B cell (primary cell): ENCODE results near the gene HOXB4. TPM values are rescaled to one million over a fixed set of nuclear protein-coding genes. Genes with fewer than 3 reads are reported as not detected.

Experiments
- ATAC-seq: fragments of 200-7000 bp; cut with Tn5 transposase; one replicate; pipeline ENCODE4 v1.10.0; 2021; ENCODE audit warnings: low read depth, mild to moderate bottlenecking, moderate number of reproducible peaks, moderate library complexity
- CTCF ChIA-PET: fragments of 350-600 bp; sonication (Branson Sonifier 250); formaldehyde crosslinking; loops from one replicate; lab custom pipeline; 2021; ENCODE audit warnings: antibody characterized with exemption, inconsistent platforms; lab: Charles Lee
- POLR2A ChIA-PET: fragments of 350-600 bp; sonication (Branson Sonifier 250); formaldehyde crosslinking; loops from one replicate; lab custom pipeline; 2021; ENCODE audit warnings: antibody characterized with exemption; lab: Charles Lee
- DNase-seq: peaks from one replicate; pipeline ENCODE4 v3.0.0; 2013
- H2AFZ ChIP-seq: 2 replicates; pipeline ENCODE4 v1.6.1; 2012; ENCODE audit warnings: mild to moderate bottlenecking, low read depth, low read length; ENCODE audit not compliant: insufficient read depth, poor library complexity, severe bottlenecking
- H3K27ac ChIP-seq, 2 donors: 1 replicate in 1 of 2; 2 replicates in 1 of 2; pipeline ENCODE4 v1.5.1; 2012 to 2013; ENCODE audit warnings: low read length in 2 of 2, mild to moderate bottlenecking in 2 of 2, moderate library complexity in 1 of 2
- H3K27me3 ChIP-seq, 4 experiments: fragments of 200-600 bp in 1 of 4; sonication (generic) in 1 of 4; replicated peaks in 1 of 4; 1 replicate in 2 of 4; 2 replicates in 2 of 4; pipeline versions ENCODE4 v1.6.1 to v1.7.0; 2013 to 2016; ENCODE audit warnings: low read length in 3 of 4, mild to moderate bottlenecking in 2 of 4, mixed read lengths in 1 of 4, moderate library complexity in 1 of 4; ENCODE audit not compliant: insufficient read depth in 4 of 4, control insufficient read depth in 3 of 4; ENCODE audit errors: control extremely low read depth in 1 of 4
- H3K36me3 ChIP-seq, 2 experiments: replicated peaks in 1 of 2; 1 replicate in 1 of 2; 2 replicates in 1 of 2; pipeline versions ENCODE4 v1.6.1 to v1.7.1; 2013; ENCODE audit warnings: low read length in 1 of 2; ENCODE audit not compliant: insufficient read depth in 2 of 2, control insufficient read depth in 1 of 2; ENCODE audit errors: control extremely low read depth in 1 of 2, extremely low read depth in 1 of 2
- H3K4me1 ChIP-seq, 2 donors: fragments of 200-600 bp in 1 of 2; sonication (generic) in 1 of 2; 1 replicate in 1 of 2; 2 replicates in 1 of 2; pipeline versions ENCODE4 v1.5.1 to v1.6.1; 2013 to 2017; ENCODE audit warnings: low read length in 2 of 2; ENCODE audit not compliant: control insufficient read depth in 2 of 2, insufficient read depth in 2 of 2
- H3K4me2 ChIP-seq: replicated peaks from 2 replicates; pipeline ENCODE3; 2012; ENCODE audit warnings: mild to moderate bottlenecking, low read depth, low read length; ENCODE audit not compliant: poor library complexity, severe bottlenecking
- H3K4me3 ChIP-seq, 5 experiments: fragments of 200-600 bp in 1 of 5; sonication (generic) in 1 of 5; 1 replicate in 3 of 5; 2 replicates in 2 of 5; pipeline versions ENCODE4 v1.5.1 to v1.7.0; 2011 to 2016; ENCODE audit warnings: low read length in 4 of 5, mild to moderate bottlenecking in 4 of 5, low read depth in 2 of 5, control low read depth in 1 of 5, moderate library complexity in 1 of 5; ENCODE audit not compliant: insufficient read depth in 1 of 5; ENCODE audit errors: control extremely low read depth in 1 of 5, extremely low read depth in 1 of 5
- H3K79me2 ChIP-seq: fragments of 200-600 bp; sonication (generic); one replicate; pipeline ENCODE4 v1.6.0; 2016; ENCODE audit warnings: low read length; ENCODE audit not compliant: control insufficient read depth, insufficient read depth
- H3K9ac ChIP-seq: fragments of 200-600 bp; sonication (generic); 2 replicates; pipeline ENCODE4 v1.6.1; 2017; ENCODE audit warnings: mild to moderate bottlenecking, low read length, moderate library complexity
- H3K9me3 ChIP-seq, 3 donors: one replicate each; pipeline versions ENCODE4 v1.6.1 to v1.7.1; 2013; ENCODE audit warnings: low read length in 2 of 3; ENCODE audit not compliant: control insufficient read depth in 2 of 3, insufficient read depth in 1 of 3; ENCODE audit errors: control extremely low read depth in 1 of 3
- H4K20me1 ChIP-seq: 2 replicates; pipeline ENCODE4 v1.6.0; 2012; ENCODE audit warnings: mild to moderate bottlenecking, low read length; ENCODE audit not compliant: insufficient read depth, control insufficient read depth, poor library complexity, severe bottlenecking
- H3K27ac Mint-ChIP-seq: one replicate; pipeline ENCODE4 v1.8.0; 2021; ENCODE audit warnings: mixed read lengths
- H3K27me3 Mint-ChIP-seq: one replicate; pipeline ENCODE4 v1.8.0; 2021; ENCODE audit warnings: mixed read lengths
- H3K4me1 Mint-ChIP-seq: one replicate; pipeline ENCODE4 v1.8.0; 2021; ENCODE audit warnings: mixed read lengths
- H3K4me3 Mint-ChIP-seq: one replicate; pipeline ENCODE4 v1.8.0; 2021; ENCODE audit warnings: mixed read lengths
- H3K9me3 Mint-ChIP-seq: one replicate; pipeline ENCODE4 v1.8.0; 2022; ENCODE audit warnings: mixed read lengths; ENCODE audit not compliant: insufficient read depth
- EZH2 ChIP-seq: IDR thresholded peaks from 2 replicates; pipeline ENCODE4 v1.6.1; 2012; ENCODE audit warnings: borderline replicate concordance, low read depth, mild to moderate bottlenecking, moderate library complexity, low read length; ENCODE audit not compliant: insufficient read depth, poor library complexity, severe bottlenecking
- WGBS: methylation state at CpG from one replicate; pipeline ENCODE4 v1.1.5; 2013; ENCODE audit warnings: missing lambda C conversion rate; ENCODE audit not compliant: insufficient coverage; 5-methylcytosine and 5-hydroxymethylcytosine counted together
- intact Hi-C: fragments of 100-400 bp; cut with micrococcal nuclease; formaldehyde crosslinking; loops from one replicate; pipeline ENCODE4 v1.10.0; 2022
- polyA plus RNA-seq: library from polyadenylated mRNA; depleted of rRNA; stranded (reverse); fragments of >200 nt; gene quantifications from 2 replicates; pipeline ENCODE4 v1.2.3, GENCODE V29; 2012
- total RNA-seq, 2 donors: library from RNA; stranded (reverse); fragments of 120-200 nt in 1 of 2; gene quantifications; 1 replicate in 1 of 2; 2 replicates in 1 of 2; pipeline versions ENCODE4 v1.2.3 to v1.2.4, GENCODE V29; 2013 to 2022
- TF ChIP-seq, protein P1 (sequence below): fragments of 200-600 bp; IDR thresholded peaks from one replicate; pipeline ENCODE4 v1.8.0; 2022; ENCODE audit warnings: antibody characterized with exemption, mild to moderate bottlenecking

Gene HOXB4
- total and polyA plus RNA-seq, 2 donors (not counting 1 experiment from before 2014, with no cell fraction given): 0.85 to 1.7 TPM

DNA sequence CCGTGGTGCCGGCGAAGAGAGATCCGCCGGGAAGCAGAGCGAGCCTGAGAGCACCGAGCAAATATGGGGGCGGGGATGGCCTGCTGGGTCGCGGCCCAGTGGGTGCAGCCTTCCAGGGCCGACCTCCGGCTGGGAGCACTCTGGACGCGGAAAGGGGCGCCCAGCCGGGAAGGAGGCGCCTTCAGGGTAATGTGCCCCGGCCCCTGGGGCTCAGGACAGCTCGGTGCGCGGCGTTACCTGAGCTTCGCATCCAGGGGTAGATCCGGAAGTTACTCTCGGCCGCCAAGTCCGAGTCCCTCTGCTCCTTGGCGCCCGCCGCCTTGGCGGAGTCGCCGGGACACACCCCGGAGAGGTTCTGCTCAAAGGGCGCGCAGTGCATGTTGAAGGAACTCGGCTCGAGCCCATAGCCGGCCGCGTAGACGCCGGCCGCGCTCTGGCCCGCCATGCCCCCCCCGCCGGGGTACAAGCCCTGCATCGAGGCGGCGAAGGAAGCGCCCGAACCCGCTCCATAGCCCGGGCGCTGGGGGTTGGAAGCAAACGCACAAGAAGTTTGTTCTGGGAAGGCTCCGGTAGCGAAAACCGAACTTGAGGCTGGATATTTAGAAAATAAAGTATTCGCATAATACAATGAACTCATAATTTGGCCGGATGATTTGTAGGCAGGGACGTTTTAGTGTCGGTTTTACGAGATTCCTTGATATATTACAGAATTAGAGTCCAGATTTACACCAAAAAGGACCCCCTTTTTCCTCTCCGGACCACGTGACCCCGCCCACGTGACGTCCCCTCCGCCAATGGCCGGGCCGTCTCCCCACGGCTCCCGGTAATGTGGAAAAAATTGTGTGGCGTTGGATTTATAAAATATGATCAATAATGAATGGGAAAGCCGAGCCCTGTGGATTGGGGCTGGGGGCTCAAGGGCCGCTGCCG is 32.4 kb upstream of the HOXB4 start, which contains the start of gene HOXB7:
Gene HOXB7 (minus strand): TSS at position 736 of the 930 bp plus-strand sequence. CDS start 99 bp downstream, at position 637.
- Histone ChIP-seq H4K20me1 (no peaks in the 10 kb centered on the region), H3K9ac (peak within 1 kb of the TSS; percentile 88), H3K4me3 (peak within 1 kb of the TSS; percentile 36 to 96 (median 87)), H3K79me2 (no peaks in the 10 kb centered on the region), H3K4me2 (peak within 1 kb of the TSS; percentile 100), H3K27me3 (peaks cover 2 to 85% (median 58%) of the 10 kb centered on the region in 4 experiments), H2AFZ (peak within 1 kb of the TSS; percentile 95), H3K9me3 (peaks cover 0 to 25% (median 0%) of the 10 kb centered on the region in 3 donors), H3K36me3 (no peaks in the 10 kb centered on the region), H3K27ac (no peak within 1 kb of the TSS), H3K4me1 (peaks cover 52 to 61% of the 10 kb centered on the region in 2 donors)
- under 1% methylated on average over 58 of the region's 79 CpGs for WGBS
- ATAC-seq (peak; percentile 46), DNase-seq (peak; percentile 73)
- Mint-ChIP-seq H3K27ac (peak within 1 kb of the TSS; percentile 69), H3K4me3 (peak within 1 kb of the TSS; percentile 92), H3K4me1 (peaks cover 39% of the 10 kb centered on the region), H3K9me3 (no peaks in the 10 kb centered on the region), H3K27me3 (peaks cover 69% of the 10 kb centered on the region)
- TF ChIP-seq, protein P1, sequence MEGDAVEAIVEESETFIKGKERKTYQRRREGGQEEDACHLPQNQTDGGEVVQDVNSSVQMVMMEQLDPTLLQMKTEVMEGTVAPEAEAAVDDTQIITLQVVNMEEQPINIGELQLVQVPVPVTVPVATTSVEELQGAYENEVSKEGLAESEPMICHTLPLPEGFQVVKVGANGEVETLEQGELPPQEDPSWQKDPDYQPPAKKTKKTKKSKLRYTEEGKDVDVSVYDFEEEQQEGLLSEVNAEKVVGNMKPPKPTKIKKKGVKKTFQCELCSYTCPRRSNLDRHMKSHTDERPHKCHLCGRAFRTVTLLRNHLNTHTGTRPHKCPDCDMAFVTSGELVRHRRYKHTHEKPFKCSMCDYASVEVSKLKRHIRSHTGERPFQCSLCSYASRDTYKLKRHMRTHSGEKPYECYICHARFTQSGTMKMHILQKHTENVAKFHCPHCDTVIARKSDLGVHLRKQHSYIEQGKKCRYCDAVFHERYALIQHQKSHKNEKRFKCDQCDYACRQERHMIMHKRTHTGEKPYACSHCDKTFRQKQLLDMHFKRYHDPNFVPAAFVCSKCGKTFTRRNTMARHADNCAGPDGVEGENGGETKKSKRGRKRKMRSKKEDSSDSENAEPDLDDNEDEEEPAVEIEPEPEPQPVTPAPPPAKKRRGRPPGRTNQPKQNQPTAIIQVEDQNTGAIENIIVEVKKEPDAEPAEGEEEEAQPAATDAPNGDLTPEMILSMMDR: no peak
- TF ChIP-seq EZH2: peak; percentile 77
- ChIA-PET POLR2A (interaction anchor here (0.5 to 1.1 kb wide), 3 partner anchors 8 to 26 kb away, joined by 4 to 7 read pairs (median 6); no protein-coding TSS in a partner anchor), CTCF (interaction anchor here (1.0 to 1.4 kb wide), 3 partner anchors 9 to 302 kb away, joined by 3 to 5 read pairs (median 3); no protein-coding TSS in a partner anchor)
- intact Hi-C loops: loop anchor here (2.0 to 5.0 kb wide), 2 partner anchors 14 to 33 kb away; partner anchors contain the start of gene HOXB4
